Caco-2 (cell line): Measurements from ENCODE around the gene SDC1. TPM values are rescaled to one million over a fixed set of nuclear protein-coding genes. Genes with fewer than 3 reads are reported as not detected.
A peak's percentile ranks its signal among the peaks of the same experiment; 100 is the strongest.
"Not testable (repeated sequence)": the region's sequence is repeated elsewhere in the genome, so short reads cannot be mapped to it uniquely, and the experiment has no call there.

ENCODE experiments used
- BruUV-seq: library from RNA; stranded (reverse); fragments of 400-500 nt; replicated peaks from 2 replicates; lab custom pipeline; 2021; lab: Mats Ljungman, UMichigan
- CTCF ChIA-PET: fragments of 300-600 bp; sonication (Branson Sonifier 250); formaldehyde crosslinking; loops from one replicate; lab custom pipeline; 2022; ENCODE audit warnings: antibody characterized with exemption; lab: Charles Lee
- POLR2A ChIA-PET: fragments of 300-600 bp; sonication (Branson Sonifier 250); formaldehyde crosslinking; loops from one replicate; lab custom pipeline; 2022; ENCODE audit warnings: antibody characterized with exemption; lab: Charles Lee
- DNase-seq, 2 experiments: peaks; one replicate each; pipeline versions ENCODE4 v3.0.0 to v3.0.0-alpha.2; 2020 to 2022
- H3K27me3 ChIP-seq: replicated peaks from 2 replicates; pipeline ENCODE4 v1.6.0; 2011; ENCODE audit warnings: low read length; ENCODE audit not compliant: control insufficient read depth, insufficient read depth
- H3K36me3 ChIP-seq: 2 replicates; pipeline ENCODE4 v1.5.1; 2011; ENCODE audit warnings: low read length; ENCODE audit not compliant: control insufficient read depth, insufficient read depth
- H3K4me1 ChIP-seq: fragments of 250-450 bp; sonication (Bioruptor Pico); 2 replicates; pipeline ENCODE4 v1.5.1; 2020; ENCODE audit warnings: mild to moderate bottlenecking
- H3K4me3 ChIP-seq: 2 replicates; pipeline ENCODE4 v1.5.1; 2011; ENCODE audit warnings: low read depth, mild to moderate bottlenecking, control low read depth, low read length
- H3K9me3 ChIP-seq: fragments of 250-450 bp; sonication (Bioruptor Pico); 2 replicates; pipeline ENCODE4 v1.5.1; 2020; ENCODE audit warnings: mild to moderate bottlenecking, moderate library complexity
- H3K27ac Mint-ChIP-seq: one replicate; pipeline ENCODE4 v1.8.0; 2022; ENCODE audit warnings: mixed read lengths; ENCODE audit not compliant: unreplicated experiment
- H3K27me3 Mint-ChIP-seq: one replicate; pipeline ENCODE4 v1.8.0; 2022; ENCODE audit warnings: mixed read lengths; ENCODE audit not compliant: insufficient read depth, unreplicated experiment
- H3K36me3 Mint-ChIP-seq: one replicate; pipeline ENCODE4 v1.8.0; 2022; ENCODE audit warnings: mild to moderate bottlenecking, mixed read lengths; ENCODE audit not compliant: insufficient read depth, unreplicated experiment
- H3K4me1 Mint-ChIP-seq: one replicate; pipeline ENCODE4 v1.8.0; 2022; ENCODE audit warnings: low read depth, mixed read lengths; ENCODE audit not compliant: unreplicated experiment
- H3K4me3 Mint-ChIP-seq: one replicate; pipeline ENCODE4 v1.8.0; 2022; ENCODE audit warnings: mild to moderate bottlenecking, moderate library complexity, mixed read lengths; ENCODE audit not compliant: unreplicated experiment
- H3K9me3 Mint-ChIP-seq: one replicate; pipeline ENCODE4 v1.8.0; 2022; ENCODE audit warnings: mixed read lengths; ENCODE audit not compliant: unreplicated experiment
- intact Hi-C: fragments of 100-400 bp; cut with micrococcal nuclease; formaldehyde crosslinking; loops from one replicate; pipeline ENCODE4 v1.10.0; 2022; ENCODE audit not compliant: unreplicated experiment
- total RNA-seq: library from RNA; stranded (reverse); gene quantifications from 2 replicates; pipeline ENCODE4 v1.2.3, GENCODE V29; 2022
- TF ChIP-seq, protein P1 (sequence below), 2 experiments: fragments of 200-600 bp in 1 of 2; IDR thresholded peaks; 1 replicate in 1 of 2; 2 replicates in 1 of 2; pipeline versions ENCODE4 v1.5.1 to v1.8.0; 2011 to 2022; ENCODE audit warnings: antibody characterized with exemption in 1 of 2, control low read depth in 1 of 2, inconsistent platforms in 1 of 2, low read depth in 1 of 2, low read length in 1 of 2, mild to moderate bottlenecking in 1 of 2, moderate library complexity in 1 of 2; ENCODE audit not compliant: insufficient read depth in 1 of 2, severe bottlenecking in 1 of 2, unreplicated experiment in 1 of 2

Gene SDC1
- total RNA-seq, 1 experiment from 2014 or later = 24.3 TPM

- Mint-ChIP-seq H3K27ac (no peak overlapping the region), H3K4me3 (no peak overlapping the region), H3K27me3 (no peaks in the 10 kb centered on the region), H3K9me3 (no peaks in the 10 kb centered on the region), H3K4me1 (peaks cover 8% of the 10 kb centered on the region), H3K36me3 (peaks cover 76% of the 10 kb centered on the region)
- H3K4me1 ChIP-seq = no peaks in the 10 kb centered on the region
- no TSS peak for BruUV-seq
- TF ChIP-seq, protein P1, sequence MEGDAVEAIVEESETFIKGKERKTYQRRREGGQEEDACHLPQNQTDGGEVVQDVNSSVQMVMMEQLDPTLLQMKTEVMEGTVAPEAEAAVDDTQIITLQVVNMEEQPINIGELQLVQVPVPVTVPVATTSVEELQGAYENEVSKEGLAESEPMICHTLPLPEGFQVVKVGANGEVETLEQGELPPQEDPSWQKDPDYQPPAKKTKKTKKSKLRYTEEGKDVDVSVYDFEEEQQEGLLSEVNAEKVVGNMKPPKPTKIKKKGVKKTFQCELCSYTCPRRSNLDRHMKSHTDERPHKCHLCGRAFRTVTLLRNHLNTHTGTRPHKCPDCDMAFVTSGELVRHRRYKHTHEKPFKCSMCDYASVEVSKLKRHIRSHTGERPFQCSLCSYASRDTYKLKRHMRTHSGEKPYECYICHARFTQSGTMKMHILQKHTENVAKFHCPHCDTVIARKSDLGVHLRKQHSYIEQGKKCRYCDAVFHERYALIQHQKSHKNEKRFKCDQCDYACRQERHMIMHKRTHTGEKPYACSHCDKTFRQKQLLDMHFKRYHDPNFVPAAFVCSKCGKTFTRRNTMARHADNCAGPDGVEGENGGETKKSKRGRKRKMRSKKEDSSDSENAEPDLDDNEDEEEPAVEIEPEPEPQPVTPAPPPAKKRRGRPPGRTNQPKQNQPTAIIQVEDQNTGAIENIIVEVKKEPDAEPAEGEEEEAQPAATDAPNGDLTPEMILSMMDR (IDR thresholded peaks at IDR 0.05; ENCODE audit: insufficient read depth in 1 of 2, low read depth in 1 of 2, low read length in 1 of 2, severe bottlenecking in 1 of 2, unreplicated experiment in 1 of 2) = no peak
- no peaks in the 10 kb centered on the region for H3K27me3 ChIP-seq
- H3K4me3 ChIP-seq = no peak overlapping the region
- intact Hi-C loops = no loop called here
- POLR2A ChIA-PET = interaction anchor here (0.6 kb wide), 1 partner anchor 92 kb away, joined by 3 read pairs; no protein-coding TSS in a partner anchor
- no peak for DNase-seq
- no peaks in the 10 kb centered on the region; the same call in 1 of the 2 replicates for H3K36me3 ChIP-seq
- H3K9me3 ChIP-seq = no peaks in the 10 kb centered on the region
- CTCF ChIA-PET = interaction anchor here (0.6 kb wide), 1 partner anchor 21 kb away, joined by 3 read pairs; no protein-coding TSS in a partner anchor
These were observed 22.2 kb upstream of the SDC1 start for GRCh38 chr2:20247084-20247483.

- H3K27me3 ChIP-seq, intact Hi-C loops, H3K9me3 Mint-ChIP-seq, BruUV-seq, DNase-seq, POLR2A ChIA-PET, H3K27me3 Mint-ChIP-seq, CTCF ChIA-PET, H3K4me1 ChIP-seq, H3K4me3 Mint-ChIP-seq, H3K4me1 Mint-ChIP-seq, H3K9me3 ChIP-seq, H3K36me3 ChIP-seq, H3K4me3 ChIP-seq: not testable (repeated sequence)
- Mint-ChIP-seq H3K27ac (peak overlapping the region; percentile 71), H3K36me3 (peaks cover 67% of the 10 kb centered on the region)
These were observed 18.7 kb upstream of the SDC1 start for GRCh38 chr2:20243637-20244036.

- no peak overlapping the region for H3K4me3 ChIP-seq
- H3K4me1 Mint-ChIP-seq = peaks cover 8% of the 10 kb centered on the region
- CTCF ChIA-PET = no interaction called here
These were observed 17.9 kb upstream of the SDC1 start for GRCh38 chr2:20242727-20243377.

More at GRCh38 chr2:20242727-20243377, 17.9 kb upstream of the SDC1 start:
- no peaks in the 10 kb centered on the region for H3K27me3 ChIP-seq
- intact Hi-C loops = no loop called here
- no peaks in the 10 kb centered on the region; the same call in 1 of the 2 replicates for H3K36me3 ChIP-seq
- POLR2A ChIA-PET = no interaction called here
- H3K4me3 Mint-ChIP-seq = no peak overlapping the region
- no peaks in the 10 kb centered on the region for H3K4me1 ChIP-seq
- no peaks in the 10 kb centered on the region for H3K27me3 Mint-ChIP-seq
- H3K36me3 Mint-ChIP-seq = peaks cover 59% of the 10 kb centered on the region
- TF ChIP-seq, protein P1 (IDR thresholded peaks at IDR 0.05; ENCODE audit: insufficient read depth in 1 of 2, low read depth in 1 of 2, low read length in 1 of 2, severe bottlenecking in 1 of 2, unreplicated experiment in 1 of 2) = no peak
- H3K27ac Mint-ChIP-seq = no peak overlapping the region
- DNase-seq = peak in 1 of 2 experiments; percentile 31
- H3K9me3 Mint-ChIP-seq = peaks cover 10% of the 10 kb centered on the region
- no TSS peak for BruUV-seq
- no peaks in the 10 kb centered on the region for H3K9me3 ChIP-seq
